ENCODE data around the gene ADAMTS13. TPM values are rescaled to one million over a fixed set of nuclear protein-coding genes. Genes with fewer than 3 reads are reported as not detected.

ADAMTS13 gene
- 1.2 and 1.4 TPM in 2 replicates for total RNA-seq

DNA sequence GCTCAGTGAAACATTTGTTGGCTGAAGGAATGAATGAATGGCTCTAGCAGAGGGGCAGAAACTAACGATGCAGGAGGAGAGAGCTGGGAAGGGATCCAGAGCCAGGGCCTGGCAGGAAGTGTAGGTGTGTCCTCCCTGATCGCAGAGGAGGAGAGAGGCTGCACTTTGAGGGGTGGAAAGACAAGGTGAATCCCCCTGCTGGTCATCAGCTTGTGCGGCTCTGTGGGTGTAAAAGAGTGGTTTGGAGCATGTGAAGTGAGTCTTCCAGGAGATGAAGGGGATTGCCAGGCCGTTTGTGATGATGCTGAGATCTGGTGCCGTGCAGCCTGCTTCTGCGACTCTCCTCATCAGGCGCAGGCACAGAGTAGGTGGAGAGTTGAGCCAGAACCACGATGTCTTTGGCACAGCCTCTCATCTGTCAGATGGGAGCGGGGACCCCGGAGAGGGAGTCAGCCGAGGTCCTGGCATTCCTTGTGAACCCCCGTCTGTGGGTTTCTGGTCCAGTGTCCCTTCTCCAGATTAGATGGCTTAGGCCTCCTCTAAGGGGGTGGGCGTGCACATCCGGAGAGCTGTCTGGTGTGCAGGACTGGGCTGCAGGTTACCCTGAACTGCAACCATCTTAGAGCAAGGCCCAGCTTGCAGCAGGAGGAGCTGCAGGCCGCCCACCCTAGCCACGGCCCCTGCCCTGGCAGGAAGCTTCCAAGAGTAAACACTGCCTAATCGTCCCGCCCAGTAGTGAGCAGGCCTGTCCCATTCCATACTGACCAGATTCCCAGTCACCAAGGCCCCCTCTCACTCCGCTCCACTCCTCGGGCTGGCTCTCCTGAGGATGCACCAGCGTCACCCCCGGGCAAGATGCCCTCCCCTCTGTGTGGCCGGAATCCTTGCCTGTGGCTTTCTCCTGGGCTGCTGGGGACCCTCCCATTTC is at the start of gene ADAMTS13:
Gene ADAMTS13 (plus strand): TSS at position 753 of the 928 bp plus-strand sequence. CDS start 77 bp downstream, at position 830.

DNA sequence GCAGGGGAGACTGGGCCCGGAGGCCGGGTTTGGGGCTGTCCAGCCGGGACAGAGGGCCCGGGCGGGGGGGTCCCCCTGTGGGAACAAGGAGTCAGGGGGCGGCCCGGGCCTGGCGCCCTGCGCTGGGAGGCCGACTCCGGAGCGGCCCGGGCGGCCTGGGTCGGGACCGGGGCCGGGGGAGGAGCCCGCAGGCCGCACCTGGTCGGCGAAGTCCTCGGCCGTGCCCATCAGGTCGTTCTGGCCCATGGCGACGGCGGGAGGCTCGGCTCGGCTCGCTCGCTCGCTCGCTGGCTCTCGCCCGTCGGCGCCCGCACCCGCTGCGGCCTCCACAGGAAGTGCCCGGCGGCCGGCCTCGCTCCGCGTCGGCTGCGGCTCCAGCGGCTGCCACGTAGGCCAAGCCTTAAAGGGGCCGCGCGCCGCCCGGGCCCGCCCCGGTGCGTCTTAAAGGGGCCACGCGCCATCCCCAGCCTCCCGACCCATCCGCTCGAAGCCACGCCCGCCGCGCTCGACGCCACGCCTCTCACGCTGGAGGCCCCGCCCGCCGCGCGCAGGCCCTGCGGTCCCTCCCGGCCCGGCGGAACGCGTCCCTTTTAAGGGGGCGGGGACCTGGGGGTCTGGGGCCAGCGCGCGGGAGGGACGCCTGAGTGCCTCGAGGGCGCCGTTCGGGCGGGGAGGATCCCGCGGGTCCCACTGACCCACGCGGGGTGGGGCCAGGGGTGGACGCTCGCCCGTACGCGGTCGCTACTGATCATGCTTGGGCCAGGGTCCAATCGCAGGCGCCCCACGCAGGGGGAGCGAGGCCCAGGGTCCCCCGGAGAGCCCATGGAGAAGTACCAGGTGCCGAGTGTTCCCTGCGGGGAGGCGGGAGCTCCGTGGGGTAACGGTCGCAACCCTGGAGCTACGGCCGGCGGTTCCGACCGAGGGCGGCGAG is 46.2 kb upstream of the ADAMTS13 start, which contains the start of the genes STKLD1 and SURF4:
Gene STKLD1 (plus strand): TSS at position 643 of the 931 bp plus-strand sequence. CDS start 108 bp downstream, at position 751.
Gene SURF4 (minus strand): TSS at position 337 of the 931 bp plus-strand sequence. CDS start 91 bp downstream, at position 246.

DNA sequence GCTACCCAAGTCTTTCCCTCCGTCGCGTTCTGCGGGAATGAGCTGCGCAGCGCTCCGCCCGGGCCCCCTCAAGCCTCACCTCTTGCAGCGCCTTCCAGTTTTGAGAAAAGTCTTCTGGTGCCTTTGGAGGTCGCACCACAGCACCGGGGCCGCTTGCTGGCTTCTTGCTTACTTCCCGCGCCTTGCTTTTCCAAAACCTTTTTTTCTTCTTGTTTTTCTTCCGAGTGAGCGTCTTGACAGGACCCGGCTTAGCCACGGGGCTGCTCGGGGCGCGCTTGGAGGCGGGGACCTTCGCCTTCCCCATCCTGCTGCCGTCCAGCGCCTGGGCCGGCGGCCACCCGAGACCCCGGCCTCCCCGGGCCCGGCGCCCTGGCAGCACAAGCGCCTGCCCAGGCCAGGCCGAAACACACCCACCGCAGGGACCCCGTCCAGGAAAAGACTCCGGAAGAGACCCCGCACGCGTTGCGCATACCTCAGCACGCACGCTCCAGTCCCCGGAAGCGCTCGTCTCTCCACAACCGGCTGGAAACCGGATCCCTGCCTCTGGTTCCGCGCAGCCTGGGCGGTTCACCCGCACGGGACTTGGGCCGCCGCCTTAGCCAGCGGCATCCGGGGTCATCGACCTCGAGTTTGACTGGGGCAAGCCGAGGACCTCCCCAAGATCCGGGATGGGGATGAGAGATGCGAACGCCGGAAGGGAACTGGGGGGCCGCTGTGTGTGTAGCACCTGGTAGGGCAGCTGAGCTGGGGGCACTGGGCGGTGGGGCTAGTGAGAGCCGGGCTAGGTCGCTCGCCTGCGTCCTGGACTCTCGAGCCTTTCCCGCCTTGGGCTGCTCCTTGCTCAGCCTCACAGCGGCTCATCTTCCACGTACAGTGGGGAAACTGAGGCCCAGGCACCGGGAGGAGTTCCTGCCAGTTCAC is 4.4 kb upstream of the ADAMTS13 start, which contains the start of gene REXO4:
Gene REXO4 (minus strand): TSS at position 470 of the 921 bp plus-strand sequence. CDS start 166 bp downstream, at position 304.

DNA sequence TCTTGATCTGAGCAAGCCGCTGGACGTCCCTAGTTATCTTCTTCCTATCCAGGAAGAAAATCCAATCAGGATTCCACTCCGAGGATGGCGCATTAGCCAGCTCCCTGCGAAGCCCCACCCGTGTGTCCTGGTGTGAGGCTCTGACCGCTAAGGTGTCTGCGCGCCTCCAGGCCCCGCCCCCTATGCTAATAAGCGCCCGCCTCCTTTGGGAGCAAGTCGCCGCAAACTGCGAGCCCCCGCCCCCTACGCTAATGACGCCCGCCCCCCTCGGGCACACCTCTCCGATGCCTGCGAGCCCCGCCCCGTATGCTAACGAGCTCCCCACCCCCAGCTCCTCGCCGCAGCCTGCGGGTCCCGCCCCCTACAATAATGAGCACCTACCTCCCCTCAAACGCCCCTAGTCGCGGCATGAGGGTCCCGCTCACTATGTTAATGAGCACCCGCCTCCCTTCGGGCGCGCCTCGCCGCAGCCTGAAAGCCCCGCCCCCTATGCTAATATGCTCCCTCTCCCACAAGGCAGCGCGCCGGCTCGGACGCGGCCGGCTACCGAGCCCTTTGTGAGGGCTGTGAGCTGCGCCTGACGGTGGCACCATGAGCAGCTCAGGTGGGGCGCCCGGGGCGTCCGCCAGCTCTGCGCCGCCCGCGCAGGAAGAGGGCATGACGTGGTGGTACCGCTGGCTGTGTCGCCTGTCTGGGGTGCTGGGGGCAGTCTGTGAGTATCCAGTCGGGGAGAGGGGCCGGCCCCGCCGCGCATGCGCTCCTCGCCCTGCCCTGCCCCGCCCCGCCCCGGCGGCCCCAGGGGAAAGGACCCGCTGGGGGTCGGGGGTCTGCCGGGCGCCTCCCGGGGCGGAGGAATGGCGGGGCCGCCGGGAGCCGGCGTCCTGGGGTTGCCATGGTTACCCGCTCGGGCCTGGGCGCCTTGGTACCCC is 37.6 kb downstream of the ADAMTS13 start, which contains the start of gene CACFD1:
Gene CACFD1 (plus strand): TSS at position 503 of the 929 bp plus-strand sequence. CDS start 89 bp downstream, at position 592.

DNA sequence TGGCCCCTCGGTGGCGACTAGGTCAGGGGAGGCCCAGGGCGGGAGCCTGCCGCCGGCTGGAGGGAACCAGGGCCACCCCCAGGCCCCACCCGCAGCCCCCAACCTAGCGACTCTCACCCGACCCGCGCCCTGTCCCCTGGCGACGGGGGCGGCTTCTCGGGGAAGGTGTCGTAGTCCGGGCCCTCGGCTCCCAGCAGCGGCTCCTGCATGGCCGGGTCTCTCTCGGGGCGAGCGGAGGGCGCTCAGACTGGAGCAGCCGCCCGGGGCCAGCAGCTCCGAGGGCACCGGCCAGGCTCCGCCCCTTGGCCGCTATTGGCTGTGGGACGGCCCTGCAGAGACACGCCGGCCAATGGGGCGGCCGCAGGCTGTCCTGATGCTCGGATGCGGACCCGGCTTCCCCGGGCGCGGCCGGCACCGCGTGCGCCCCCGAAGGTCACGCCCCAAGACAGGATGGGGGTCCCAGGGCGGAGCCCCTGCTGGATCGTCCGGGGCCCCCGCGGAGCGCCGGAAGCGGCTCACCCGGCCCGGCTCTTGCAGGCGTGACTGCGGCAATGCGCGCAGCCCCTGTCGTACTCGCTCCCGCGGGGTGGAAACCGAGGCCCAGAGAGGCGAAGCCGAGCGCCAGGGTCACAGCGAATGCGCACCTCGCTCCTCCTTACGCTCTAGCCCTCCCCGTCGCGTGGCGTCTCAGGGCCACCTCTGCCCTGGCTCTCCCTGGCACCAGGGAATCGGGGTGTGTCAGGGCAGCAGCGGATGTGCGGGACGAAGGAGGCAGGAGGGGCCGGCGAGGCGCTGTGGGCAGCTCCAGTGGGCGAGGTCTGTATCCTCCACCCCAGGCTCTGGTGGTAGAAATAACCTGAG is 56.9 kb downstream of the ADAMTS13 start, which contains the start of gene SLC2A6:
Gene SLC2A6 (minus strand): TSS at position 249 of the 861 bp plus-strand sequence. CDS start 40 bp downstream, at position 209.

Other genes starting within 250 kb of the ADAMTS13 start
- gene OBP2B, start 213.1 kb upstream of the ADAMTS13 start, total RNA-seq: not detected in 2 replicates
- not detected in 2 replicates for gene ABO, start 147.2 kb upstream of the ADAMTS13 start, total RNA-seq
- 7.6 and 15.1 TPM in 2 replicates for gene SURF6, start 86.2 kb upstream of the ADAMTS13 start, total RNA-seq
- gene MED22, start 74.2 kb upstream of the ADAMTS13 start, total RNA-seq: 13.5 and 15.1 TPM in 2 replicates
- gene RPL7A, start 74.1 kb upstream of the ADAMTS13 start, total RNA-seq: 2,629 and 3,058 TPM in 2 replicates
- 35.5 and 40.3 TPM in 2 replicates for gene SURF1, start 65.9 kb upstream of the ADAMTS13 start, total RNA-seq
- 10.1 and 26.1 TPM in 2 replicates for gene SURF2, start 65.8 kb upstream of the ADAMTS13 start, total RNA-seq
- gene SURF4, start 46.3 kb upstream of the ADAMTS13 start, total RNA-seq: 726 and 791 TPM in 2 replicates
- gene STKLD1, start 46.0 kb upstream of the ADAMTS13 start, total RNA-seq: 0.19 and 0.85 TPM in 2 replicates
- 14.7 and 27.8 TPM in 2 replicates for gene REXO4, start 4.4 kb upstream of the ADAMTS13 start, total RNA-seq
- 2.7 and 5.9 TPM in 2 replicates for gene CACFD1, start 37.6 kb downstream of the ADAMTS13 start, total RNA-seq
- gene SLC2A6, start 56.7 kb downstream of the ADAMTS13 start, total RNA-seq: 11.3 and 21.1 TPM in 2 replicates
- not detected in 2 replicates for gene MYMK, start 102.6 kb downstream of the ADAMTS13 start, total RNA-seq
- gene ADAMTSL2, start 112.3 kb downstream of the ADAMTS13 start, total RNA-seq: 1.2 and 2.8 TPM in 2 replicates
- gene FAM163B, start 187.0 kb downstream of the ADAMTS13 start, total RNA-seq: under 0.01 TPM in 1 of 2 replicates, not detected in the other
- not detected in 2 replicates for gene DBH, start 214.0 kb downstream of the ADAMTS13 start, total RNA-seq